ENCODE measurements around the gene CRHR2.
"Not testable (repeated sequence)": the region's sequence is repeated elsewhere in the genome, so short reads cannot be mapped to it uniquely, and the experiment has no call there.

CRHR2 gene

GRCh38 chr7:30682212-30683083, at the start of gene CRHR2:
Gene CRHR2 (minus strand): TSS chr7:30682456. CDS start chr7:30682280, 176 bp downstream.
- no peak for DNase-seq

- DNase-seq: no peak
These were observed 49.3 kb upstream of the CRHR2 start for GRCh38 chr7:30731581-30731980.

GRCh38 chr7:30730996-30731395, 48.7 kb upstream of the CRHR2 start:
- DNase-seq: no peak

DNA sequence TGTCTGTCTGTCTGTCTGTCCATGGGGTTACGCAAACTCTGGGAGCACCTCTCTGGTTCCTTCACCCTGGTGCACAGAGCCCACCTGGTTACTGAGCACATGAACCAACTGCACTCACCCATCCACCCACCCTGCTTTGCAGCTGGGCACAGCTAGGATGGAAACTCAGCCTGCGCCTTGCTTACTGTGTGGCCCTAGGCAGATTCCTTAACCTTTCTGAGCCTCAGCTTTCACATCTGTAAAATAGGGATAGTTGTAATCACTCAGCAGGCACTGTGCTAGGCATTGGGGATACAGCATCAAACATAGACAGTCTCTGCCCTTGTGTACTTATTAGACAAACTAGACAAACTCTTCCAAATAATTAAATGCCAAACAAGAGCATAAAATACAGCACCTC, 47.8 kb upstream of the CRHR2 start:
- no peak for DNase-seq

GRCh38 chr7:30729642-30730041, 47.4 kb upstream of the CRHR2 start:
- no peak for DNase-seq

GRCh38 chr7:30728591-30729100, 46.4 kb upstream of the CRHR2 start:
- DNase-seq: no peak

DNA sequence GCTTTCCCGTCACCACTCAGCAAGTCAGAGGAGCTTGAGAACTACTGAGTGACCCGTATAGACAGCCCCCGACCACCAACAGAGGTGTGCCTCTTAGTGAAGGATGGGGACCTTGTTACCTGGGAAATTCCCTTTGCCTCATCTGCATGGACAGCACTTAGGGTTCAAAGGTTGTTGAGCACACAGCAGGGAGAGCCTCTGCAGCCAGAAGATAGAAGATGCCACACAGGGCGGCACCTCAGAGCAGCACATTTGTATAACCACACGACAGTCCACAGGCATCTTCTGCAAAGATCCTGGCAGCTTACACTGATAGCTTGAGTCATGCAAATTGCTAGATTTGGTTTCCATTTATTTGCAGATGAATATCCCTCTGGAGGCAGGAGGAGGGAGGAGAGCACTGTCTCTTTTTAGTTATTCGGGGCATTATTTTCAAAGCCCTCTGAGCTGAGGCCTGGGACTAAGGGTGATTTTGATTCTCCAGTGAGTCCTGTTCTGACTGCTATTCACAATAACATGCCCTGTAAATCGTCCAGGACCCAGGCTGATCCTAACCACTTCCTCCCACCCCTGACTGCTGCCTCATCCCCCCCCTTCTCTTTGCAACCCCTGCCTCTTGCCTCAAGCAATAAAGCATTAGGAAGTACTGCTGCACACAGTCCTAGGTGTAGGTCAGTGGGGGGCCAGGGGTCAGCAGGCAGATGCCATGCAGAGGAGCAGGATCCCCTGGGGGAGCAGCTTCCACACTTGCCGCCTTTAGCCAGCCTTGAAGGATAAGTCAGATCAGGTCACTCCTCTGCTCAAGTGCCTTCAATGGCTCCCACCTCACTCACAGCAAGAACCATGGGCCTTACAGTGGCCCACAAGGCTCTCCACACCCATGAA, 45.0 kb upstream of the CRHR2 start:
- no peak for DNase-seq

DNA sequence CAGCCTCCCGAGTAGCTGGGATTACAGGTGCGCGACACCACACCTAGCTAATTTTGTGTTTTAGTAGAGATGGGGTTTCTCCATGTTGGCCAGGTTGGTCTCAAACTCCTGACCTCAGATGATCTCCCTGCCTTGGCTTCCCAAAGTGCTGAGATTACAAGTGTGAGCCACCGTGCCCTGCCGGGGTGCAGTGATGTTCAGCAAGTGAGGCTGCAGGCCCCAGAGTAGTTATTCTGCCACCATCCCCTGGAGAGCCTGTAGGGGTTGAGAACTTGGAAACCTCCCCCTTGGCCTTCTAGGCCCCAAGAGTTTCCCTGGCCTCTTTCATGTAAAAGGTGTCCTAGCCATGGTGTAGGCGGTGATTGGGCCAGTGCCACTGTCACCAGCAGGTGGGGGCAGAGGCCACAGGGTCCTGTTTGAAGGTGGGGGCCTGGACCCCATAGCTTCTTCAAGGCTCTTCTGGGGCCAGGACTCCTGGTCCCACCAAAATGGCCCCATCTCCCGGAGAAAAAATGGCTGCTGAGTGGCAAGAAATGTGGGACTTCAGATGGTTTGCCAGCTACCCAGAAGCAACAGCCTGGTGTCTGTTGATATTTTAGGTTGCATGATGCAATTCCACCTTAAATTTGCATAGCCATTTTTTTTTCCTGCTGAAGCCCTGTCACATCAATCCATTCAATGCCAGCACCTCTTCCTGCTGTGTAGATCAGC, 44.2 kb upstream of the CRHR2 start:
- DNase-seq: no peak

GRCh38 chr7:30723776-30724175, 41.5 kb upstream of the CRHR2 start:
- no peak for DNase-seq

GRCh38 chr7:30722671-30723070, 40.4 kb upstream of the CRHR2 start:
- no peak for DNase-seq

DNA sequence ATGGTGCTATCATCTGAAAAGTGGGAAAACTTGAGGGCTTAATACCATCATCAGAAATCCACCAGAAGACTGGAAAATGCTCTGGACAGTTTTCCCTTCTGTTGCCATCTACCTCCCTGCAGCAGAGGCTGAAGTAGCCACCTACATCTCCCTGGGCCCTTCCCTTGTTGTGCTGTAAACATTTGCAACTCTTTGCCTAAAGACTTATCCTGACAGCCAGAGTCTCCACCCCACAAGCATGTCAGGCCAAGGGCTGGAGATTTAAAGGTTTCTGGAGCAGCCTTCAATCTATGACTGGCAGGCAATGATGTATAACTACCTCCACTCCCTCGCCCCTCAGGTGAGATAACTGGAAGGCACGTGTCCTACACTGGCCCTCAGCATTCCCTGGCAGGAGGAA, 39.9 kb upstream of the CRHR2 start:
- no peak for DNase-seq

DNA sequence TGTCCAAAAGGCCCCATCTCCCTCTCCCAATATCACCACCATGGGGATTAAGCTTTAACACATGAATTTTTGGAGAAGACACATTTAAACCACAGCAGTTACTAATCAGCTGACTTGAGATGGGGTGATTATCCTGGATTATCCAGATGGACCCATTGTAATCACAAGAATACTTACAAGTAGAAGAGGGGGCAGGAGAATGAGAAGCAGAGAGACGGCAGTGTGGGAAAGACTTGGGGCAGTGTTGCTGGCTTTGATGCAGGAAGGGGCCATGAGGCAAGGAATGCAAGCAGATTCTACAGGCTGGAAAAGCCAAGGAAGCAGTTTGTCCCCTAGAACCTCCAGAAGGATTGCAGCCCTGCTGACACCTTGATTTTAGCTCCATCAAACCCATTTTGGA, 39.0 kb upstream of the CRHR2 start:
- DNase-seq: no peak

GRCh38 chr7:30719434-30719833, 37.2 kb upstream of the CRHR2 start:
- DNase-seq: not testable (repeated sequence)

DNA sequence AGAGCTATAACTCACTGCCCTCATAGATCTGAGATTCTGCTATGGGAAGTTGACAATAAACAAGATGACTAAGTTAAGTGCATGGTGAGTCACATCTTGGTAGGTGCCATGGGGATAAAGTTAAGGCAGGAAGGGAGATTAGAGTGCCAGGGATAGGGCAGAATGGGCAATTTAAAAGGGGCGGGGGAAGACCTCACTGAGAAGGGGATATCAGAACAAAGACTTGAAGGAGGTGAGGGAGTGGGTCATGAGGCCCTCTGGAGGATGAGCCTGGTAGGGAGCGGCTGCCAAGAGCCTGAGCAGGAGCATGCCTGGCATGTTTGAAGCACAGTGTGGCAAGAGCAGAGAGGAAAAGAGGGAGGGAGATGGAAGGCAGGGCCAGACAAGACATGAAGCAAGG, 34.9 kb upstream of the CRHR2 start:
- no peak for DNase-seq

DNA sequence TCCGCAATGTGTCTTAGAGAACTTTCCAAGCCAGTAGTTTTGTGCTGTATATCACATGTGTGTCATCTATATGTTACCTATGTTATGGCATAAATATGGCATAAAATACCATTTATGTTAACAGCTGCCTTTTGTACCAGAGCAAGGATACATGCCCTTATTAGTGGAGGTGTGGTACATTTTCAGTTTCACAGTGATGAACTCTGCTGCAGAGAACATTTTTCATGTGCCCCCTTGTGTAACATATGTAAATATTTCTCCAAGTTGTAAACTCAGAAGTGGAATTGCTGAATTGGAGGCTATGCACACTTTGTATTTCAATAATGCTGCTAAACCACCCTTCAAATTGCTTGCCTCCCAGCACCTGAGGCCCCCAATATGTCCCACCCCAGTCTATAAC, 31.9 kb upstream of the CRHR2 start:
- DNase-seq: no peak

GRCh38 chr7:30713392-30713791, 31.1 kb upstream of the CRHR2 start:
- no peak for DNase-seq

- no peak for DNase-seq
These were observed 28.4 kb upstream of the CRHR2 start for GRCh38 chr7:30710669-30711068.

DNA sequence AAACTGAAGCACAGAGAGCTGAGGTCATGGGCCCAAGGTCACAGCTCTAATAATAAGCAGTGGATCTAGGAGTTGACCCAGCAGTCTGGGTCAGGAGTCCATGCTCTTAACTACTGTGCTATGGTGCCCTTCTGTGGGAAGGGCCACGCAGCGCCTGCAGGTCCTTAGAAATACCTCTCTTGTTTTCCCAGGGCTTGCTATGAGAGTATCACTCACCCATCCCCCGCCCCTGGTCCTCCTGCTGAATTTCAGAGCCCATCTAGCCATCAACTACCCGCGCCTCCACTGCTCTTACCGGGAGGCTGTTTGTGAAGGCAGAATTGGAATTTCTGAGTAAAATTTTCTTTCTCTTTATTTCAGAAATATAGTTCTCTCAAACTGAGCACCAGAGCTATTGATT, 27.3 kb upstream of the CRHR2 start:
- no peak for DNase-seq

- no peak for DNase-seq
These were observed 26.7 kb upstream of the CRHR2 start for GRCh38 chr7:30708983-30709382.

GRCh38 chr7:30708412-30708811, 26.2 kb upstream of the CRHR2 start:
- DNase-seq: no peak

- DNase-seq: no peak
These were observed 25.4 kb upstream of the CRHR2 start for GRCh38 chr7:30707391-30708357.

DNA sequence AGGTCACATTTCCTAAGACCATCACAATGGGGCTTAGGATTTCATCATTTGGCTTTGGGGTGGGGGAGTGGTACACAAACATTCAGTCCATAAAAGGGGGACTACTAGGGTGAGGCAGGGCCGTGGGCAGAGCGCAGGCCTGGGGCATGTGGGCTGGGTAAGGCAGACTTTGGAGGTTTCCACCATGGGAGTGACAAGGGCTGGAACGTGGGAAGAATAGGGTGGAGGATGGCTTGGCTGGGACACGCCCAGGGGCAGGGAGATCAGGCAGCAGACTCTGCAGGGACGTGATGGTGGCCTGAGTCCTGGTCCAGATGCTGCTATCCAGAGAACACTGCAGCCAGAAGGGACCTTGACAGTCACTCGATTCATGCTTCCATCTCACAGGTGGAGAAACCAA, 24.7 kb upstream of the CRHR2 start:
- DNase-seq: no peak
